WI38 (cell line): ENCODE data around the gene ABHD17B.
"Not testable (repeated sequence)": the region's sequence is repeated elsewhere in the genome, so short reads cannot be mapped to it uniquely, and the experiment has no call there.

Experiments used
- H3K4me3 ChIP-seq: 2 replicates; pipeline ENCODE4 v1.5.1; 2011; ENCODE audit warnings: low read depth, mild to moderate bottlenecking, control low read depth, low read length
- CTCF ChIP-seq: IDR thresholded peaks from 2 replicates; pipeline ENCODE4 v1.5.1; 2012; ENCODE audit warnings: low read depth, mild to moderate bottlenecking, control low read depth, low read length

Gene ABHD17B

GRCh38 chr9:71911061-71911907 is at the start of gene ABHD17B, which contains the start of gene C9orf85:
TSS of gene ABHD17B (minus strand) at chr9:71911193. CDS start at chr9:71875080, 36,113 bp downstream.
TSS of gene C9orf85 (plus strand) at chr9:71911639. CDS start at chr9:71911735, 96 bp downstream.
- peak within 1 kb of the TSS; percentile 91 for H3K4me3 ChIP-seq
- no peak for TF ChIP-seq CTCF

- no peak for TF ChIP-seq CTCF
Observed at GRCh38 chr9:71955300-71955915, 44.4 kb upstream of the ABHD17B start.

GRCh38 chr9:71954652-71955051 is 43.7 kb upstream of the ABHD17B start:
- not testable (repeated sequence) for H3K4me3 ChIP-seq

More at GRCh38 chr9:71955300-71955915, 44.4 kb upstream of the ABHD17B start:
- H3K4me3 ChIP-seq, result no peak overlapping the region

- no peak for TF ChIP-seq CTCF
- H3K4me3 ChIP-seq, result no peak overlapping the region
Observed at GRCh38 chr9:71944754-71945375, 33.9 kb upstream of the ABHD17B start.

- no peak for TF ChIP-seq CTCF
- H3K4me3 ChIP-seq, result no peak overlapping the region
Observed at GRCh38 chr9:71941998-71942567, 31.1 kb upstream of the ABHD17B start.

GRCh38 chr9:71941060-71941568 is 30.1 kb upstream of the ABHD17B start:
- no peak for TF ChIP-seq CTCF
- H3K4me3 ChIP-seq, result no peak overlapping the region

GRCh38 chr9:71937898-71938297 is 26.9 kb upstream of the ABHD17B start:
- no peak for TF ChIP-seq CTCF

More at GRCh38 chr9:71937898-71938297, 26.9 kb upstream of the ABHD17B start:
- no peak overlapping the region for H3K4me3 ChIP-seq
